IPS-18c (cell line): ENCODE data around the gene DDX10.
"Not testable (repeated sequence)": the region's sequence is repeated elsewhere in the genome, so short reads cannot be mapped to it uniquely, and the experiment has no call there.

Experiments used
- H3K4me3 ChIP-seq: 2 replicates; pipeline ENCODE4 v1.7.0; 2013; ENCODE audit warnings: low read depth, mild to moderate bottlenecking, low read length, moderate library complexity; ENCODE audit not compliant: insufficient read depth
- H3K9me3 ChIP-seq: one replicate; pipeline ENCODE4 v1.6.1; 2013; ENCODE audit warnings: mild to moderate bottlenecking, low read length, moderate library complexity; ENCODE audit not compliant: control insufficient read depth, insufficient read depth

Gene DDX10

DNA sequence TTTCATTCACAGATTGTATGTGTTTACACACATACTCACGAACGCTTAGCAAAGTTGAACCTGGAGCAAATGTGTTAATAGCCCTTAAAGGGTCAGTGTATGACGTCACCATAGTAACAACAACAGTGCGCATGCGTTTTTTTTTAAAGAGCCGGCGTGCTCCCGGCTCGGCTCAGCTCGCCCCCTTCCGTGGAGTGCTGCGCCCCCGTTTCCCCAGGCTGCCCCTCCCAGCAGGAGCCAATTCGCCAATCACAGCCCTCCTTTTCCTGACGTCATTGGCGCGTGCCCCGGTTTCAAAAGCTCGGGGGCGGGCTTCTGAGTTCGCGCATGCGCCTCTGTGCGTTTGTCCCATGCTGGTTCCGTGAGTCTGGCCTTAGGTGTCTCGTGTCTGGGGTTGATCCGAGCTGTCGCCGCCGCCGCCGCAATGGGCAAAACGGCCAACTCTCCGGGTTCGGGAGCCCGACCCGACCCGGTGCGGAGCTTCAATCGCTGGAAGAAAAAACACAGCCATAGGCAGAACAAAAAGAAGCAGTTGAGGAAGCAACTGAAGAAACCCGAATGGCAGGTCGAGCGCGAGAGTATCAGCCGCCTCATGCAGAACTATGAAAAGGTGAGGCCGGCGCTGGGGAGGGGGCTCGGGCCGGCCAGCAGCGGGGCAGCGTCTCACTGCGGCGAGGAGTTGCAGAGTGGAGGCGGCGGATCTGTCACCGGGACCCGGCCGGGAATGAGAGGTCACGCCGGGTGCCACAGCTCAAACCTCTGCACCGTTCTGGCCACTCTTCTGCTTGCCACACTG is at the start of gene DDX10:
DDX10 (plus strand) TSS at position 340 of the 796 bp plus-strand sequence; CDS start at position 425, 85 bp downstream.
- Histone ChIP-seq H3K4me3 (peak within 1 kb of the TSS; percentile 84), H3K9me3 (no peaks in the 10 kb centered on the region)

DNA sequence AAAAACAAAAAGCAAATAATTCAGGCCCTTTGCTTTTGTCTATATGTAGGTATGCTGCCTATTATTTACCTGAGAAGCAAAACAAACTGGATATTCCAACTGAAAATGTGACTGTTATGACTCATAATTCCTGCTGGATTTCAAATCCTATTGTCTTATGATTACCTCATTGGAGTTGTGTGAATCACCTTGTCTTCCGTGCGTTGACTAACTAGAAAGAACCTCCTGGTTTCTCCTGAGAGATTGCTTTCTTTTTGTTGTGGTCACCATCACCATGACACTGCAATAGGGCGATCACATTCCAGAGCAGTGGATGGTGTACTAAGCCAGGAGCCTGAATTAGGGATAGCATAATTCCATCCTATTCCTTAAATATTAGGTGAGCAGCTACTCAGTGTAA is 48.3 kb upstream of the DDX10 start:
- H3K4me3 ChIP-seq: no peak overlapping the region

GRCh38 chr11:108617055-108617454 is 47.8 kb upstream of the DDX10 start:
- no peak overlapping the region for H3K4me3 ChIP-seq
- H3K9me3 ChIP-seq: peaks cover 2% of the 10 kb centered on the region

More for the DNA sequence above, 48.3 kb upstream of the DDX10 start:
- peaks cover 2% of the 10 kb centered on the region for H3K9me3 ChIP-seq

- Histone ChIP-seq H3K4me3 (no peak overlapping the region), H3K9me3 (peaks cover 2% of the 10 kb centered on the region)
These were observed 46.3 kb upstream of the DDX10 start for GRCh38 chr11:108618529-108618928.

DNA sequence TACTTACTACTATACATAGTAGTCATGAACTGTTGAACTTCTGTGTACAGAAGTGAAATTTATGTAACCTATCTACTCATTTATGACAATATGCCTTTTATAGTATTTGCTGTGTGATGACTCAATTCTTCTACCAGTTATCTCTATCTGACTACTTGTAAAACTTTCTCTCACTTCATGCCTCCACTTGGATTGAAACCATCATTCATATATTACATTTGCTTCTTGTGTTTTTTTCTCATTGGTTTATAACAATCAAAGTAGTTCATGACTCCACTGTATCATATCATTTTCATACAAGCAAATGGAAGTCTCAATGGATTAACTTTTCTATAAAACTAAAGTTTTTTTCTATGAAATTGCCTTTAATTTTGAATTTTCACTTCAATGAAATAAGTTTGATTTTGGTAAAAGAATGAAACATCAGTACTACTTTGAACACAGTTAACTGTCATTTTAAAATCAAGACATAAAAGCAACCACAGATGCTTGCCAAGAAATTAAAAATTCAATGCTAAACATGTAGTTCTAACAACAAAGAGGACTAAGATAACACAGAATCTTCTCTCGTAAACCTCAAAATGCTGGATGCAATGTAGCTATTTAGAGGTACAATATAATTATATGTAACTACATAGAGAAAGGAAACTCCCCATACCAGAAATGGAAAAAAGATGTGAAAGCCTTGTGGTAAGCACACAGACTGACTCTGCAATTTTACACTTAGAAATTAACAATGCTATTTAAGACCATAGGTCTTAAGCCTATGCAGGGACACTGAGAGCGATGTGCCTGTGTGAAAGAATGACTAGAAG is 43.7 kb upstream of the DDX10 start:
- Histone ChIP-seq H3K4me3 (no peak overlapping the region), H3K9me3 (no peaks in the 10 kb centered on the region)

DNA sequence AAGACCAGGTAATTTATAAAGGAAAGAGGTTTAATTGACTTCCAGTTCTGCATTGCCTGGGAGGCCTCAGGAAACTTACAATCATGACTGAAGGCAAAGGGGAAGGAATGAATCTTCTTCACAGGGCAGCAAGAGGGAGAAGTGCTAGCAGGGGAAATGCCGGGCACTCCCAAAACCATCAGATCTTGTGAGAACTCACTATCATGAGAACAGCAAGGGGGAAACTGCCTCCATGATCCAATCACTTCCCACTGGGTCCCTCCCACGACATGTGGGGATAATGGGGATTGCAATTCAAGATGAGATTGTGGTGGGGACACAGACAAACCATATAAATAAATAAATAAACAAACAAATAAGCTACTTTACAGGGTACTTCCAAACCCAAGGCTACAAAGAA is 42.5 kb upstream of the DDX10 start:
- no peaks in the 10 kb centered on the region for H3K9me3 ChIP-seq
- H3K4me3 ChIP-seq: no peak overlapping the region

DNA sequence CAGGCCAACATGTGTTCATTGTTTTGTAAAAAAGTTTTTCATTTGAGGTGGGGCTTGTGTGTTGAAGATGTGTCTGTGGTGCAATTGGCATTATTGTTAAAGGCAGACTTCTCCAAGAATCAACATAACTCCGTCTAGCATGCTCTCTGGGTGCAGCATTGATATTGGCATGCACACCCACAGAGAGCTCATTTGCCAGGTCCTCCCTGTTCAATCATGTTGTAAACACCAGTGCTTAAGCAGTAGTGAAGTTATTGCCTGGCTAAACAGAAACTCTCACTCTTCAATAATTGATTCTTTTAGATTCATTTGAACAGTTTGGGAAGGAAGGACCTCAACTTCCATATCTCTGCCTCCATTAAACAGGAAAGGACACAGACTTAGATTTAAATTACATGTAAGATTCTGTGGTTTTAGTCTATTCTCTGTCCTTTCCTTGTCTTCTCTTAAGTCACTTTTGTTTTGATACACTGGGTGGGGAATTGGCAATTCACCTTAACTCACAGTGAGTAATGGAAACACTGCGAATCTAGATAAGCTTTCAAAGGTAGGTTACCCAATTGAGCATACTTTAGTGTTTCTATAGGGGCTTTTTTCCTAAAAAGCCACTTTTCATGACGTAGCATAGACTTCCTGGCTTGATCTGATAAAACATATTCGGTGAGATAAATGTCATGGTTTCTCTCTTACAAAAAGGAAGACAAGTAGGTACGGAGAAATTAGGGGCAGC is 40.5 kb upstream of the DDX10 start:
- Histone ChIP-seq H3K4me3 (no peak overlapping the region), H3K9me3 (peaks cover 8% of the 10 kb centered on the region)

GRCh38 chr11:108628326-108628725 is 36.5 kb upstream of the DDX10 start:
- no peak overlapping the region for H3K4me3 ChIP-seq
- peaks cover 12% of the 10 kb centered on the region for H3K9me3 ChIP-seq

GRCh38 chr11:108628812-108629211 is 36.1 kb upstream of the DDX10 start:
- Histone ChIP-seq H3K4me3 (no peak overlapping the region), H3K9me3 (peaks cover 12% of the 10 kb centered on the region)

DNA sequence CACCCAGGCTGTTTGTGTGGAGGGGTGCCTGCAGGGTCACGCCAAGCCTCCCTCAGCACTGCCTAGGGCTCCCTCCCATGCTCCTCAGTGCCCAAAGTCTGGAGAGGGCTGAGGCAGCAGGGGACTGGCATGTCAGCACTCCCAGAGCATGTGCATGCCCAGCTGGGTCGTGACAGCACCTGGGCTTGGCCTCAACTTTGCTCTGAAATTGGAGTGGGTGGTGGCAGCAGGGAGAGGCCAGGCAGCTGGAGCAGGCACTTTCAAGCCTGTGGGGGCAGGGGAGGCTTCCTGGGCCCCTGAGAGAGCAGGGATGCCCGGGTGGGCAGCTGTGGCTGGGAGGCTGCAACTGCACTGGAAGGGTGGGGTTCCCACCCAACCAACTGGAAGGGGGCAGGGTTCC is 35.6 kb upstream of the DDX10 start:
- peaks cover 12% of the 10 kb centered on the region for H3K9me3 ChIP-seq
- H3K4me3 ChIP-seq: no peak overlapping the region

DNA sequence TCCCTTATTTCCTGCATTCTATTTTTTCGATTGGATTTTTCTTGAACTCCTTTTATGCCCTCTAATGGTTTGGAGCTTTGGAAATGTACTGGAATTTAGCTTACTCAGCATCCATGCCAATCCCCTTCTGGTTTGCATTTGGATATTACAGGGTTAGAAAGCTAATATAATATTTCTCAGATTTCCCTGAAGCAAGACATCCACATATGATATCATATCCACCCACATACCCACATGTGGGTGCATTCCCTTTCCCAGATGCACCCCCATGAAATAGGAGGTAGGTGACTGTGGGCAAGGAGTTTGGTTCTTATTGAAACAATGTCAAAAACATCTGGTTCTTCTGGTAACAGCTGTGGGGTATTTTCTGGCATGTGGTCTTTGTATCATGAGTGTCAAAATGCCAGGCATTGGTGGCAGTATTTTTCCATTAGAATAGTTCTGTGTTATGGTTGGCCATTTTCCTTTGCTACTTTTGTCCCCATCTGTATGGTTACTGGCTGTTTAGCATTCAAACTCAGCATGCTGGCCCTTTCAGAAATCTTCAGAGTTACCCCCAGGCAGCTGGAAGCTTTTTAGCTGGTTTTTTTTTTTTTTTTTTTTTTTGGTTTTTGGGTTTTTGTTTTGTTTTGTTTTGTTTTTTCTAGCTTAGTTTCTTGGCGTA is 32.7 kb upstream of the DDX10 start:
- Histone ChIP-seq H3K9me3 (peaks cover 12% of the 10 kb centered on the region), H3K4me3 (no peak overlapping the region)

GRCh38 chr11:108635106-108635505 is 29.8 kb upstream of the DDX10 start:
- Histone ChIP-seq H3K4me3 (no peak overlapping the region), H3K9me3 (no peaks in the 10 kb centered on the region)

GRCh38 chr11:108636222-108636621 is 28.6 kb upstream of the DDX10 start:
- Histone ChIP-seq H3K9me3 (no peaks in the 10 kb centered on the region), H3K4me3 (no peak overlapping the region)

DNA sequence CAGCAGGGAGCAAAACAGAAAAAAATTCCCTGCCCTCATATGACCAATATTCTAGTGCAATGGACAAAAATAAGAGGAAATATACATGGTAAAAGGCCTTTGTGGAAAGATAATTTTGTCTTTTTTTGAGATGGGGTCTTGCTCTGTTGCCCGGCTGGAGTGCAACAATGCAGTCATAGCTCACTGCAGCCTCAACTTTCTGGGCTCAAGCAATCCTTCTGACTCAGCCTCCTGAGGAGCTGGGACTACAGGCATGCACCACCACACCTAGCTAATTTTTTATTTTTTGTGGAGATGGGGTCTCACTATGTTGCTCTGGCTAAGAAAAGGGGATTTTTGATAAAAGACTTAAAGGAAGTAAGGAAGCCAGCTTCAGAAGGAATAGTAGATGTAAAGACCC is 25.7 kb upstream of the DDX10 start:
- Histone ChIP-seq H3K9me3 (peaks cover 2% of the 10 kb centered on the region), H3K4me3 (no peak overlapping the region)

DNA sequence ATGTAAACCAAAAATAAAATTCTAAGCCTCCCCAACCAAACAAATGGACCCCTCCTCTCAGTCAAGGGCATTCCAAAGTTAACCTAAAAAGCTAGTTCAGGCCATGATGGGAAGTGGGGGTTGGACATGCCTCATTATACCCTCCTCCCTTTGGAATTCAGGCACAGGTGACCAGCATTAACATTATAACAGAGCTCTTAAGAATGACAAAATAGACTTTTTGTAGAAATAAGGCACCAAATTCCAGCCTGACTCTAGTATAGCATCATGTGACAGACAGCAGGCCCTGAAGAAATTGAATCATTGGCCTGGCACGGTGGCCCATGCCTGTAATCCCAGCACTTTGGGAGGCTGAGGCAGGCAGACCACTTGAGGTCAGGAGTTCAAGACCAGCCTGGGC is 23.1 kb upstream of the DDX10 start:
- not testable (repeated sequence) for H3K4me3 ChIP-seq, H3K9me3 ChIP-seq

- no peak overlapping the region for H3K4me3 ChIP-seq
- H3K9me3 ChIP-seq: peaks cover 2% of the 10 kb centered on the region
These were observed 20.9 kb upstream of the DDX10 start for GRCh38 chr11:108643974-108644373.

GRCh38 chr11:108645970-108646369 is 18.9 kb upstream of the DDX10 start:
- H3K9me3 ChIP-seq: peaks cover 2% of the 10 kb centered on the region
- no peak overlapping the region for H3K4me3 ChIP-seq
